IMR-90 (cell line): ENCODE data around the gene DRC3. TPM values are rescaled to one million over a fixed set of nuclear protein-coding genes. Genes with fewer than 3 reads are reported as not detected.

Experiments used
- ATAC-seq: fragments of 200-7000 bp; cut with Tn5 transposase; 2 replicates; pipeline ENCODE4 v1.9.1; 2020; ENCODE audit warnings: low read depth, mild to moderate bottlenecking, moderate library complexity
- BruUV-seq: library from RNA; stranded (reverse); fragments of 400-500 nt; replicated peaks from 2 replicates; lab custom pipeline; 2021; lab: Mats Ljungman, UMichigan
- CTCF ChIA-PET: fragments of 300-600 bp; formaldehyde crosslinking; extraction: SDS; loops from one replicate; lab custom pipeline; 2021; ENCODE audit warnings: antibody characterized with exemption; lab: Yijun Ruan, JAX
- POLR2A ChIA-PET: fragments of 300-600 bp; sonication (Branson Sonifier 250); formaldehyde crosslinking; loops from one replicate; lab custom pipeline; 2022; ENCODE audit warnings: antibody characterized with exemption; ENCODE audit not compliant: unreplicated experiment; lab: Charles Lee
- DNase-seq: peaks from one replicate; pipeline ENCODE4 v3.0.0; 2013
- H2AFZ ChIP-seq: replicated peaks from 2 replicates; pipeline ENCODE3; 2013; ENCODE audit warnings: low read length, mild to moderate bottlenecking; ENCODE audit not compliant: poor library complexity
- H2AK5ac ChIP-seq: 2 replicates; pipeline ENCODE4 v1.6.1; 2013; ENCODE audit warnings: low read depth, low read length, inconsistent platforms
- H2AK9ac ChIP-seq: replicated peaks from 2 replicates; pipeline ENCODE3; 2013; ENCODE audit warnings: mild to moderate bottlenecking, low read depth, low read length, moderate library complexity; ENCODE audit not compliant: poor library complexity
- H2BK120ac ChIP-seq: 2 replicates; pipeline ENCODE4 v1.6.1; 2013; ENCODE audit warnings: low read depth, low read length, inconsistent platforms
- H2BK15ac ChIP-seq: 3 replicates; pipeline ENCODE4 v1.6.1; 2013; ENCODE audit warnings: low read depth, low read length, inconsistent platforms
- H2BK20ac ChIP-seq: 2 replicates; pipeline ENCODE4 v1.6.1; 2013; ENCODE audit warnings: low read depth, mild to moderate bottlenecking, inconsistent platforms, low read length, moderate library complexity
- H2BK5ac ChIP-seq: 2 replicates; pipeline ENCODE4 v1.6.1; 2013; ENCODE audit warnings: mild to moderate bottlenecking, low read depth, low read length, inconsistent platforms; ENCODE audit not compliant: poor library complexity, severe bottlenecking
- H3K14ac ChIP-seq: replicated peaks from 2 replicates; pipeline ENCODE4 v1.6.1; 2013; ENCODE audit warnings: low read depth, low read length, inconsistent platforms
- H3K18ac ChIP-seq: 2 replicates; pipeline ENCODE4 v1.6.1; 2013; ENCODE audit warnings: low read depth, low read length, control low read depth
- H3K23ac ChIP-seq: 2 replicates; pipeline ENCODE4 v1.6.1; 2013; ENCODE audit warnings: low read depth, low read length, inconsistent platforms
- H3K27ac ChIP-seq: 2 replicates; pipeline ENCODE4 v1.5.1; 2013; ENCODE audit warnings: mild to moderate bottlenecking, control low read depth, low read length; ENCODE audit not compliant: insufficient read depth
- H3K27me3 ChIP-seq: 2 replicates; pipeline ENCODE4 v1.6.1; 2013; ENCODE audit warnings: low read length; ENCODE audit not compliant: control insufficient read depth, insufficient read depth
- H3K36me3 ChIP-seq: 2 replicates; pipeline ENCODE4 v1.6.1; 2013; ENCODE audit warnings: low read length, mixed read lengths; ENCODE audit not compliant: control insufficient read depth, insufficient read depth
- H3K4ac ChIP-seq: 2 replicates; pipeline ENCODE4 v1.6.1; 2013; ENCODE audit warnings: low read depth, low read length, inconsistent platforms
- H3K4me1 ChIP-seq: 2 replicates; pipeline ENCODE4 v1.6.1; 2013; ENCODE audit warnings: low read length, mixed read lengths; ENCODE audit not compliant: control insufficient read depth, insufficient read depth
- H3K4me2 ChIP-seq: 2 replicates; pipeline ENCODE4 v1.6.1; 2013; ENCODE audit warnings: low read depth, mild to moderate bottlenecking, control low read depth, low read length, moderate library complexity
- H3K4me3 ChIP-seq: 2 replicates; pipeline ENCODE4 v1.5.1; 2013; ENCODE audit warnings: low read depth, mild to moderate bottlenecking, control low read depth, low read length, moderate library complexity; ENCODE audit not compliant: insufficient read depth
- H3K56ac ChIP-seq: 2 replicates; pipeline ENCODE4 v1.6.1; 2013; ENCODE audit warnings: low read length, inconsistent platforms; ENCODE audit not compliant: insufficient read depth; ENCODE audit errors: extremely low read depth
- H3K79me1 ChIP-seq, 2 experiments: 2 replicates each; pipeline ENCODE4 v1.6.1; 2013; ENCODE audit warnings: low read length in 2 of 2, inconsistent platforms in 1 of 2, low read depth in 1 of 2
- H3K9ac ChIP-seq: 2 replicates; pipeline ENCODE4 v1.6.1; 2013; ENCODE audit warnings: low read depth, low read length, control low read depth
- H3K9me1 ChIP-seq: 2 replicates; pipeline ENCODE4 v1.6.1; 2013; ENCODE audit warnings: low read length, inconsistent platforms; ENCODE audit not compliant: insufficient read depth
- H3K9me3 ChIP-seq: 2 replicates; pipeline ENCODE4 v1.6.1; 2013; ENCODE audit warnings: low read length; ENCODE audit not compliant: control insufficient read depth, insufficient read depth
- H4K20me1 ChIP-seq: 2 replicates; pipeline ENCODE4 v1.6.1; 2013; ENCODE audit warnings: low read length, inconsistent platforms; ENCODE audit not compliant: insufficient read depth
- H4K5ac ChIP-seq: 2 replicates; pipeline ENCODE4 v1.6.1; 2013; ENCODE audit warnings: mild to moderate bottlenecking, low read depth, low read length, control low read depth
- H4K8ac ChIP-seq, 2 experiments: 2 replicates each; pipeline ENCODE4 v1.6.1; 2013; ENCODE audit warnings: low read depth in 2 of 2, low read length in 2 of 2, control low read depth in 1 of 2, inconsistent platforms in 1 of 2
- H4K91ac ChIP-seq: 2 replicates; pipeline ENCODE4 v1.6.1; 2013; ENCODE audit warnings: low read depth, low read length, inconsistent platforms; ENCODE audit not compliant: insufficient read depth
- BHLHE40 ChIP-seq: fragments of 150-350 bp; IDR thresholded peaks from 2 replicates; pipeline ENCODE4 v1.6.1; 2016; ENCODE audit warnings: mild to moderate bottlenecking, low read depth, low read length
- CEBPB ChIP-seq: IDR thresholded peaks from 2 replicates; pipeline ENCODE4 v1.6.1; 2012; ENCODE audit warnings: low read depth, low read length, improper control_type of control experiment
- FOS ChIP-seq: fragments of 150-350 bp; IDR thresholded peaks from 2 replicates; pipeline ENCODE4 v1.6.1; 2016; ENCODE audit warnings: low read depth, low read length
- MAFK ChIP-seq: IDR thresholded peaks from 2 replicates; pipeline ENCODE4 v1.6.1; 2012; ENCODE audit warnings: low read depth, low read length, improper control_type of control experiment
- MAZ ChIP-seq: IDR thresholded peaks from 2 replicates; pipeline ENCODE4 v1.6.1; 2012; ENCODE audit warnings: low read depth, mild to moderate bottlenecking, low read length, improper control_type of control experiment, moderate library complexity, borderline replicate concordance
- MXI1 ChIP-seq: IDR thresholded peaks from 2 replicates; pipeline ENCODE4 v1.6.1; 2012; ENCODE audit warnings: low read depth, mild to moderate bottlenecking, low read length, moderate library complexity, borderline replicate concordance
- NFE2L2 ChIP-seq: fragments of 150-350 bp; IDR thresholded peaks from 2 replicates; pipeline ENCODE4 v1.6.1; 2016; ENCODE audit warnings: low read depth, mild to moderate bottlenecking, low read length
- POLR2A ChIP-seq: IDR thresholded peaks from 2 replicates; pipeline ENCODE4 v1.6.1; 2012; ENCODE audit warnings: mild to moderate bottlenecking, low read depth, low read length
- RAD21 ChIP-seq: IDR thresholded peaks from 2 replicates; pipeline ENCODE4 v1.6.1; 2012; ENCODE audit warnings: low read length, improper control_type of control experiment
- RCOR1 ChIP-seq: IDR thresholded peaks from 2 replicates; pipeline ENCODE4 v1.6.1; 2012; ENCODE audit warnings: mild to moderate bottlenecking, low read length, improper control_type of control experiment; ENCODE audit not compliant: insufficient replicate concordance
- RFX5 ChIP-seq: IDR thresholded peaks from 2 replicates; pipeline ENCODE4 v1.8.0; 2012; ENCODE audit warnings: low read depth, mild to moderate bottlenecking, low read length, moderate library complexity
- SMC3 ChIP-seq: fragments of 150-350 bp; IDR thresholded peaks from 2 replicates; pipeline ENCODE4 v1.6.1; 2016; ENCODE audit warnings: low read depth, mild to moderate bottlenecking, antibody characterized with exemption, low read length, moderate library complexity
- WGBS, 2 experiments: methylation state at CpG; one replicate each; pipeline versions ENCODE4 v1.1.5 to v1.1.7; 2013; ENCODE audit warnings: missing lambda C conversion rate in 2 of 2; ENCODE audit not compliant: insufficient read length in 1 of 2; ENCODE audit errors: extremely low coverage in 2 of 2; 5-methylcytosine and 5-hydroxymethylcytosine counted together
- dilution Hi-C: fragments of 300-500 bp; cut with HindIII; formaldehyde crosslinking; loops from one replicate; pipeline ENCODE4 v1.14.3; 2018; ENCODE audit warnings: low sequenced_read_pairs; ENCODE audit not compliant: unreplicated experiment
- in situ Hi-C: fragments of 300-500 bp; cut with MboI; formaldehyde crosslinking; loops from 3 replicates; pipeline ENCODE4 v1.14.3; 2019; ENCODE audit warnings: low sequenced_read_pairs, inconsistent platforms, mixed read lengths
- intact Hi-C: fragments of 100-400 bp; cut with micrococcal nuclease; formaldehyde crosslinking; loops from 2 replicates; pipeline ENCODE4 v1.10.0; 2022
- polyA plus RNA-seq, 3 experiments: library from polyadenylated mRNA; depleted of rRNA; stranded (reverse); fragments of >200 nt; gene quantifications; 2 replicates each; pipeline ENCODE4 v1.2.3, GENCODE V29; 2012; ENCODE audit warnings: low replicate concordance in 1 of 3
- total RNA-seq: library from RNA; depleted of rRNA; stranded (reverse); fragments of >200 nt; gene quantifications from 2 replicates; pipeline ENCODE4 v1.2.3, GENCODE V29; 2012
- TF ChIP-seq, protein P1 (sequence below): fragments of 150-350 bp; IDR thresholded peaks from 2 replicates; pipeline ENCODE4 v1.6.1; 2016; ENCODE audit warnings: low read depth, mild to moderate bottlenecking, low read length, moderate library complexity, borderline replicate concordance
- TF ChIP-seq, protein P2 (sequence below): conservative IDR thresholded peaks from 2 replicates; pipeline ENCODE4 v1.5.1; 2012; ENCODE audit warnings: mild to moderate bottlenecking, low read depth, low read length, improper control_type of control experiment
- TF ChIP-seq, protein P3 (sequence below): fragments of 150-350 bp; IDR thresholded peaks from 2 replicates; pipeline ENCODE4 v1.6.1; 2017; ENCODE audit warnings: mild to moderate bottlenecking, antibody characterized with exemption, low read length, low read depth

The DRC3 gene
- total and polyA plus RNA-seq, 2 of the 4 experiments (the other 2 are of a cell fraction), result 0.55 to 0.72 TPM

DNA sequence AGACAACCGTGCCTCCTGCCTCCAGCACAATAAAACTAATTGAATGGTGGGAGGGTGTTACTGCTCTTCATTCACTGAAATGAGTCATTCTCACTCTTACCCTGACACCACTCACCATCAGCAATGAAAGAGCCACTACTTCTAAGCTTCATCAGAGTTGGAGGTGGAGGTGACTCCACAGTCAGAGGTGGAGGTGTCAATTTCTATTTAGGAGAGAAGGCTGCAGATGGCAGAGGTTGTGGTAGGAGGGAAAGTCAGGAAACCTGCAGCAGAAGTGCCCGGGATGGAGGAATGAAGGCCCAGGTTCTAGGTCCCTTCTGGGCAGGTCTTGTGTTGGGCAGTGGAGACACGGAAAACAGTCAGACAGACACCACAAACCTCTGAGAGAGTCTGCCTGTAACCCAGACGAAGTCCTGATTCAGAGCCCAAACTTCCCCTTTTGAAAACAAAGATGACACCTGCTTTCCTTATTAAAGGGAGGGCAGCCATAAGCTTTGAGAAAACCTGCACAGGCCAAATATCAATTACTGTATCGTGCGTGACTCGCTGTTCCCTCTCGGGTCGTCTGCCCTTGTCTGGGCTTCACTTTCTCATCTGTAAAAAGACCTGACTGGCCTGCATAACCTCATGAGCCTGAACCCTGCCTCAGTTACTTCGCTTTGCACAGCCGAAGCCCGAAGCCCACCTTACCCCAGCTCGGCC, 65.6 kb downstream of the DRC3 start:
- H2AFZ ChIP-seq, result peak overlapping the region; percentile 98
- 5% methylated on average over 9 of the region's 13 CpGs; no CpG with 5 or more reads in 1 of the 2 experiments for WGBS, 2 experiments
- peak overlapping the region; percentile 66 for H3K4me3 ChIP-seq
- peak overlapping the region; percentile 82 for H3K4me2 ChIP-seq
- peaks cover 35 to 67% of the 10 kb centered on the region in 2 experiments for H3K79me1 ChIP-seq
- no peak overlapping the region for H3K18ac ChIP-seq
- dilution Hi-C loops (no loop called here), intact Hi-C loops (loop anchor here (10.0 kb wide), 1 partner anchor 683 kb away; no protein-coding TSS in a partner anchor), in situ Hi-C loops (loop anchor here (10.0 kb wide), 1 partner anchor 353 kb away; the partner anchor contains the start of gene RAI1)
- H2AK5ac ChIP-seq, result no peak overlapping the region
- peak overlapping the region; percentile 50 for H3K23ac ChIP-seq
- peak overlapping the region; percentile 41 to 91; a peak in 2 of 4 replicates for H4K8ac ChIP-seq
- H4K91ac ChIP-seq, result no peak overlapping the region
- peaks cover 5% of the 10 kb centered on the region; the same call in 1 of the 2 replicates for H4K20me1 ChIP-seq
- H2AK9ac ChIP-seq, result peak overlapping the region; percentile 71
- no peaks in the 10 kb centered on the region for H3K9me3 ChIP-seq
- no TSS peak for BruUV-seq
- ATAC-seq (no peak), DNase-seq (peak; percentile 16)
- ChIA-PET CTCF (no interaction called here), POLR2A (no interaction called here)
- H3K36me3 ChIP-seq, result no peaks in the 10 kb centered on the region
- peak overlapping the region; percentile 88 for H3K4ac ChIP-seq
- H3K9me1 ChIP-seq, result peaks cover 7% of the 10 kb centered on the region
- H3K27ac ChIP-seq, result peak overlapping the region; percentile 78; the same call in 1 of the 2 replicates
- H3K14ac ChIP-seq, result 0 out of 2 replicates have a peak overlapping the region, but pooled peaks have one; percentile 36
- peaks cover 14% of the 10 kb centered on the region for H3K4me1 ChIP-seq
- no peak overlapping the region for H2BK5ac ChIP-seq
- H2BK20ac ChIP-seq, result no peak overlapping the region
- H2BK120ac ChIP-seq, result no peak overlapping the region
- no peaks in the 10 kb centered on the region for H3K27me3 ChIP-seq
- H4K5ac ChIP-seq, result no peak overlapping the region
- no peak overlapping the region for H3K56ac ChIP-seq
- no peak overlapping the region for H2BK15ac ChIP-seq
- H3K9ac ChIP-seq, result peak overlapping the region; percentile 84
- TF ChIP-seq, protein P1, sequence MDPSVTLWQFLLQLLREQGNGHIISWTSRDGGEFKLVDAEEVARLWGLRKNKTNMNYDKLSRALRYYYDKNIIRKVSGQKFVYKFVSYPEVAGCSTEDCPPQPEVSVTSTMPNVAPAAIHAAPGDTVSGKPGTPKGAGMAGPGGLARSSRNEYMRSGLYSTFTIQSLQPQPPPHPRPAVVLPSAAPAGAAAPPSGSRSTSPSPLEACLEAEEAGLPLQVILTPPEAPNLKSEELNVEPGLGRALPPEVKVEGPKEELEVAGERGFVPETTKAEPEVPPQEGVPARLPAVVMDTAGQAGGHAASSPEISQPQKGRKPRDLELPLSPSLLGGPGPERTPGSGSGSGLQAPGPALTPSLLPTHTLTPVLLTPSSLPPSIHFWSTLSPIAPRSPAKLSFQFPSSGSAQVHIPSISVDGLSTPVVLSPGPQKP, result no peak
- TF ChIP-seq, protein P2, sequence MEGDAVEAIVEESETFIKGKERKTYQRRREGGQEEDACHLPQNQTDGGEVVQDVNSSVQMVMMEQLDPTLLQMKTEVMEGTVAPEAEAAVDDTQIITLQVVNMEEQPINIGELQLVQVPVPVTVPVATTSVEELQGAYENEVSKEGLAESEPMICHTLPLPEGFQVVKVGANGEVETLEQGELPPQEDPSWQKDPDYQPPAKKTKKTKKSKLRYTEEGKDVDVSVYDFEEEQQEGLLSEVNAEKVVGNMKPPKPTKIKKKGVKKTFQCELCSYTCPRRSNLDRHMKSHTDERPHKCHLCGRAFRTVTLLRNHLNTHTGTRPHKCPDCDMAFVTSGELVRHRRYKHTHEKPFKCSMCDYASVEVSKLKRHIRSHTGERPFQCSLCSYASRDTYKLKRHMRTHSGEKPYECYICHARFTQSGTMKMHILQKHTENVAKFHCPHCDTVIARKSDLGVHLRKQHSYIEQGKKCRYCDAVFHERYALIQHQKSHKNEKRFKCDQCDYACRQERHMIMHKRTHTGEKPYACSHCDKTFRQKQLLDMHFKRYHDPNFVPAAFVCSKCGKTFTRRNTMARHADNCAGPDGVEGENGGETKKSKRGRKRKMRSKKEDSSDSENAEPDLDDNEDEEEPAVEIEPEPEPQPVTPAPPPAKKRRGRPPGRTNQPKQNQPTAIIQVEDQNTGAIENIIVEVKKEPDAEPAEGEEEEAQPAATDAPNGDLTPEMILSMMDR, result no peak
- TF ChIP-seq NFE2L2, result no peak
- no peak for TF ChIP-seq RFX5
- TF ChIP-seq POLR2A, result no peak
- TF ChIP-seq FOS, result no peak
- TF ChIP-seq MAFK, result no peak
- TF ChIP-seq MAZ, result no peak
- TF ChIP-seq SMC3, result no peak
- TF ChIP-seq, protein P3, sequence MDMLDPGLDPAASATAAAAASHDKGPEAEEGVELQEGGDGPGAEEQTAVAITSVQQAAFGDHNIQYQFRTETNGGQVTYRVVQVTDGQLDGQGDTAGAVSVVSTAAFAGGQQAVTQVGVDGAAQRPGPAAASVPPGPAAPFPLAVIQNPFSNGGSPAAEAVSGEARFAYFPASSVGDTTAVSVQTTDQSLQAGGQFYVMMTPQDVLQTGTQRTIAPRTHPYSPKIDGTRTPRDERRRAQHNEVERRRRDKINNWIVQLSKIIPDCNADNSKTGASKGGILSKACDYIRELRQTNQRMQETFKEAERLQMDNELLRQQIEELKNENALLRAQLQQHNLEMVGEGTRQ, result no peak
- TF ChIP-seq BHLHE40, result no peak
- no peak for TF ChIP-seq CEBPB
- TF ChIP-seq RCOR1, result no peak
- no peak for TF ChIP-seq MXI1
- no peak for TF ChIP-seq RAD21
